Psoas muscle (tissue), 8 donors: ENCODE measurements around the gene UCK2. TPM values are rescaled to one million over a fixed set of nuclear protein-coding genes. Genes with fewer than 3 reads are reported as not detected.

Experiments
- ATAC-seq, 4 donors: fragments of 200-7000 bp; cut with Tn5 transposase; one replicate each; pipeline ENCODE4 v1.9.1; 2020; ENCODE audit warnings: moderate library complexity in 3 of 4, mild to moderate bottlenecking in 2 of 4
- DNase-seq, 2 donors: peaks; one replicate each; pipeline ENCODE4 v3.0.0-alpha.2; 2020
- H3K27ac ChIP-seq: fragments of 200-600 bp; one replicate; pipeline ENCODE4 v1.8.0; 2022
- H3K27me3 ChIP-seq, 3 donors: fragments of 200-600 bp in 1 of 3; one replicate each; pipeline versions ENCODE4 v1.6.1 to v1.8.0; 2013 to 2022; ENCODE audit warnings: low read length in 2 of 3, mild to moderate bottlenecking in 2 of 3, moderate library complexity in 1 of 3; ENCODE audit not compliant: insufficient read depth in 3 of 3
- H3K36me3 ChIP-seq, 2 donors: fragments of 200-600 bp in 1 of 2; one replicate each; pipeline versions ENCODE4 v1.6.1 to v1.8.0; 2013 to 2022; ENCODE audit warnings: low read depth in 1 of 2, mild to moderate bottlenecking in 1 of 2, moderate library complexity in 1 of 2; ENCODE audit not compliant: insufficient read depth in 1 of 2
- H3K4me1 ChIP-seq: fragments of 200-600 bp; one replicate; pipeline ENCODE4 v1.8.0; 2022
- H3K4me3 ChIP-seq: fragments of 200-600 bp; one replicate; pipeline ENCODE4 v1.8.0; 2022; ENCODE audit warnings: mild to moderate bottlenecking
- H3K9me3 ChIP-seq: fragments of 200-600 bp; one replicate; pipeline ENCODE4 v1.8.0; 2022
- WGBS, 3 donors: extraction: QIAGEN DNeasy Blood & Tissue Kit; methylation state at CpG; one replicate each; pipeline versions ENCODE4 v1.1.6 to v1.1.7; 2013; 5-methylcytosine and 5-hydroxymethylcytosine counted together
- intact Hi-C, 2 donors: fragments of 100-400 bp; cut with DNase I; formaldehyde crosslinking; loops; one replicate each; pipeline versions ENCODE4 v1.11.0 to v1.14.2; 2022
- polyA plus RNA-seq, 3 donors: library from polyadenylated mRNA; stranded (reverse); fragments of 200-250 nt; gene quantifications; one replicate each; pipeline ENCODE4 v1.2.3, GENCODE V29; 2013
- total RNA-seq, 4 donors: library from RNA; stranded (reverse); fragmentation: NEBNext Ultra II Directional in 2 of 4; extraction: Animal tissue kit (Norgen Biotek cat#: 25700) in 2 of 4; gene quantifications; one replicate each; pipeline versions ENCODE4 v1.2.1 to v1.2.4, GENCODE V29; 2021 to 2023
- TF ChIP-seq, protein P1 (sequence below): fragments of 200-600 bp; IDR thresholded peaks from one replicate; pipeline ENCODE4 v1.8.0; 2022; ENCODE audit warnings: antibody characterized with exemption
- donor health status: healthy with polysubstance abuse.
- donor health status: DM: no; HTN: no; CAD: no; lungs with moderate emphysema.
- donor health status: Bipolar disorder and iron deficiency.
- donor health status: healthy.
- donor health status: DM: yes; HTN: yes; CAD: no.
- donor health status: DM: no; HTN: no; CAD: no.
- donor health status: DM: no; HTN: no; CAD: no.
- donor health status: DM: yes; HTN: yes; CAD: no.

UCK2 gene
- total and polyA plus RNA-seq, 7 donors: 14.6 to 273 (median 25.1) TPM

DNA sequence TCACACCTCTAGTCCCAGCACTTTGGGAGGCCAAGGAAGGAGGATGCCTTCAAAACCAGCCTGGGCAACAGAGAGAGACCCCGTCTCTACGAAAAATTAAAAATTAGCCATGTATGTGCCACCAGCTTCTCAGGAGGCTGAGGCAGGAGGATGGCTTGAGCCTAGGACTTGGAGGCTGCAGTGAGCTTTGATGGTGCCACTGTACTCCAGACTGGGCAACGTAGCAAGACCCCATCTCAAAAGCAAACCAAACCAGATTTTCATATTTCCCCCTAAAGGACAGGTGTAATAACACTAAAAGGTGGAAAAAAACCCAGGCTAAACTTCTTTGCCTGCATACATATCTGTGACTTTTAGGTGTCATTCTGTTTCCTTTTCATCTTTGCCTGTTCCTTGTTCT lies 3.7 kb downstream of the UCK2 start:
- H3K27ac ChIP-seq: no peak overlapping the region
- no peak overlapping the region for H3K4me3 ChIP-seq
- H3K27me3 ChIP-seq: no peaks in the 10 kb centered on the region
- intact Hi-C loops: no loop called here
- H3K36me3 ChIP-seq: no peaks in the 10 kb centered on the region
- DNase-seq (no peak), ATAC-seq (no peak)
- 95 to 99% (median 99%) methylated on average over 3 of the region's 3 CpGs for whole genome bisulfite sequencing, 3 donors
- TF ChIP-seq, protein P1, sequence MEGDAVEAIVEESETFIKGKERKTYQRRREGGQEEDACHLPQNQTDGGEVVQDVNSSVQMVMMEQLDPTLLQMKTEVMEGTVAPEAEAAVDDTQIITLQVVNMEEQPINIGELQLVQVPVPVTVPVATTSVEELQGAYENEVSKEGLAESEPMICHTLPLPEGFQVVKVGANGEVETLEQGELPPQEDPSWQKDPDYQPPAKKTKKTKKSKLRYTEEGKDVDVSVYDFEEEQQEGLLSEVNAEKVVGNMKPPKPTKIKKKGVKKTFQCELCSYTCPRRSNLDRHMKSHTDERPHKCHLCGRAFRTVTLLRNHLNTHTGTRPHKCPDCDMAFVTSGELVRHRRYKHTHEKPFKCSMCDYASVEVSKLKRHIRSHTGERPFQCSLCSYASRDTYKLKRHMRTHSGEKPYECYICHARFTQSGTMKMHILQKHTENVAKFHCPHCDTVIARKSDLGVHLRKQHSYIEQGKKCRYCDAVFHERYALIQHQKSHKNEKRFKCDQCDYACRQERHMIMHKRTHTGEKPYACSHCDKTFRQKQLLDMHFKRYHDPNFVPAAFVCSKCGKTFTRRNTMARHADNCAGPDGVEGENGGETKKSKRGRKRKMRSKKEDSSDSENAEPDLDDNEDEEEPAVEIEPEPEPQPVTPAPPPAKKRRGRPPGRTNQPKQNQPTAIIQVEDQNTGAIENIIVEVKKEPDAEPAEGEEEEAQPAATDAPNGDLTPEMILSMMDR: no peak
- H3K9me3 ChIP-seq: no peaks in the 10 kb centered on the region
- H3K4me1 ChIP-seq: peaks cover 14% of the 10 kb centered on the region

DNA sequence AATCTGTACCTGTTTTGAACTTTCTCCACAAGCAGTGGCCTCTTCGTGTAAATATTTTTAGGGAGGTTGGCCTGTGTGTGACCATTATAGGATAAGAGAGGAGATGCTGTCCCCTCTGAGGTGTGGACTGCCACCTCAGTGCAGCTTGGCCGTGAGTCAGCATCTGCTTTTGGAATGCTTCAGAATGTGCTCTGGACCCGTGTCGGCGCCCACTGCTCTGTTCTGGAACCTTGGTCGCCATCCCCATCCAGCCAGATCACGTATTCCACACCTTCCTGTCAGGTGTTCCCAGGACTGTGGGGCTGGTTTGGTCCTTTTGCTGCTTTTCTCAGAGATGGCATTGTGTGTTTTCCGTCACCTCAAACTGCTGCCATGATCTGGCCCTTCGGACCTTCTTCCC lies 5.5 kb downstream of the UCK2 start:
- DNase-seq (no peak), ATAC-seq (no peak)
- Histone ChIP-seq H3K27me3 (no peaks in the 10 kb centered on the region), H3K9me3 (no peaks in the 10 kb centered on the region), H3K36me3 (peaks cover 0 to 8% of the 10 kb centered on the region in 2 donors), H3K4me1 (peaks cover 25% of the 10 kb centered on the region), H3K27ac (no peak overlapping the region), H3K4me3 (no peak overlapping the region)
- WGBS, 3 donors: 67 to 86% (median 68%) methylated on average over 9 of the region's 9 CpGs
- TF ChIP-seq, protein P1: no peak
- intact Hi-C loops: no loop called here

DNA sequence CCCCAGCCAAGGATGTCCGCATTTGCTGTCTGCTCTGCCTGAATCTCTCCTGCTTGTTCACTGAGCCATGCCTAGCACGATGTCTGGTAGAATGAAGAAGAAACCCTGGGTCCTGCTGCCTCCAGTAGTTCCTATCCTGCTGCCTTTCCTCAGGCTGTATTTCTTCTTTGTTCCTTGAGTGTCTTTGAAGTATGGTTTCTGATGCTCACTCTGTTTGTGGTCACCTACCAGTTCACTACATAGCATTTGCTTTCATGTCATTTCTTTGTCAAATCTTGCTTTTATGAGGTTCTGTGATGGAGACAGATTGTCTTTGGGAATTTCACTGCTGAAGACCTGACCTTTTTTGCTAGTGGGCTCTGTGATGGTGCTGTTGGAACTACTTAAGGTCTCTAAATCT lies 5.9 kb downstream of the UCK2 start:
- DNase-seq: no peak
- TF ChIP-seq, protein P1: no peak
- Histone ChIP-seq H3K27me3 (no peaks in the 10 kb centered on the region), H3K9me3 (no peaks in the 10 kb centered on the region), H3K36me3 (peaks cover 0 to 8% of the 10 kb centered on the region in 2 donors), H3K27ac (no peak overlapping the region), H3K4me3 (no peak overlapping the region), H3K4me1 (peaks cover 30% of the 10 kb centered on the region)
- 51 to 76% (median 71%) methylated on average over 2 of the region's 2 CpGs for WGBS, 3 donors
- intact Hi-C loops: no loop called here
- ATAC-seq: no peak

DNA sequence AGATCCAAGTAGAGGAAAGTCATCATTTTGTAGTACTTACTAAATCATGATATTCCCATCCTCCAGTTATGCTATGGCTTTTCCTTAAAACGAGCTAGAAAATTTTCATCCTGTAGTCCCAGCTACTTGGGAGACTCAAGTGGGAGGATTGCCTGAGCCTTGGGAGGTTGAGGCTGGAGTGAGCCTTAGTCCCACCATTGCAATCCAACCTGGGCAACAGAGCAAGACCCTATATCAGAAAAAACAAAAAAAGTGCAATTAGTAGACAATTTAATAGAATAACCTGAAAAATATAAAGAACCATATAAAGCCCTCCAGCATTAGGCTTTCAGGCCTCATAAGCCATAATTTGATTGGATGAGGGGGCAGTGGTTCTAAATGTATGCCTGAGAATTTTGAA lies 6.8 kb downstream of the UCK2 start:
- no peak for ATAC-seq
- no peak for DNase-seq
- intact Hi-C loops: no loop called here
- WGBS, 3 donors: 88 to 100% (median 98%) methylated on average over 1 of the region's 1 CpG
- Histone ChIP-seq H3K27me3 (no peaks in the 10 kb centered on the region), H3K4me1 (peaks cover 34% of the 10 kb centered on the region), H3K27ac (no peak overlapping the region), H3K36me3 (peaks cover 0 to 8% of the 10 kb centered on the region in 2 donors), H3K9me3 (no peaks in the 10 kb centered on the region), H3K4me3 (no peak overlapping the region)
- TF ChIP-seq, protein P1: no peak

DNA sequence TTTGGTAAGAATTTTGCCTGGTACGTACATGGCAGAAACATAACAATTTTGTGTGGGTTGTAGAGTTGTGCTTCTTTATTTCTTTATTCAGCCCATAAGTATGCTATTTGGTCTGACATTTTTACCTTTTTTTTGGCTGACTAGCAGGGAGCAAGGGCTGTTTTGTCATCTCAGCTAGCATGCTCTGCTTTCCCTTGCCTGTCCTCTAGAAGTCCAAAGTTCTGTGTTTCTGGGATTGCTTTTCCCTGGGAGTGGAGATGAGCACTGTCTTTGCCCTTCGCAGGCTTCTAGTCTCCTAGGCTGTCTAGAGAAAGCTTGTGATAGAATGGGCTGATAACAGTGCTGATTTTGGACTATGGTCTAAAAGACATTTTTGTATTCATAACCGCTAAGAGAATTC lies 7.5 kb downstream of the UCK2 start:
- ATAC-seq: no peak
- intact Hi-C loops: no loop called here
- 95 to 98% (median 98%) methylated on average over 3 of the region's 3 CpGs for WGBS, 3 donors

More for the DNA sequence above, 7.5 kb downstream of the UCK2 start:
- no peaks in the 10 kb centered on the region for H3K27me3 ChIP-seq
- H3K4me3 ChIP-seq: no peak overlapping the region
- H3K9me3 ChIP-seq: no peaks in the 10 kb centered on the region
- no peak for DNase-seq
- no peak overlapping the region for H3K27ac ChIP-seq
- H3K36me3 ChIP-seq: peaks cover 0 to 8% of the 10 kb centered on the region in 2 donors
- peaks cover 32% of the 10 kb centered on the region for H3K4me1 ChIP-seq
- TF ChIP-seq, protein P1: no peak
